ENCODE results near the gene CEP76. TPM values are rescaled to one million over a fixed set of nuclear protein-coding genes. Genes with fewer than 3 reads are reported as not detected.

The CEP76 gene
- total RNA-seq, 1 donor from 2014 or later, result 9.5 TPM

DNA sequence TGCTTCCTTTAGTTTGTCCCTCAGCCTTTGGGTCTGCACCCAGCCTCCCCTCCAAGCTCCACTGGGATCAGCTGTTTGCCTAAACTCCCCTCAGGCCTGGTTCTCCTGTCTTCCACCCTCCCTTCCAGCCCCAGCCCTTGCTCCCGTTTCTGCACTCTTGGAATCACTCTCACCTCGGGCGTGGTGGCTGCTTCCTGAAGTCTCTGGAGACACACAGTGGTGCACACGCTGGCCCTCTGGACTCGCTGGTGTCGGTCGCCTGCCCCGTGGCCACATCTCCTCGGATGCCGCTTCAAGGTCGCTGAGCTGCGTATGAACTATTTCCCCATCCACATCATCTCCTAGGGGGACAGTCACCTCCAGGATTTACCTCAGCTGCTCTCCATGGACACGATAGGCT is 46.6 kb upstream of the CEP76 start:
- H3K4me2 ChIP-seq (ENCODE audit: low read length), result no peak overlapping the region
- Mint-ChIP-seq H3K27me3 (ENCODE audit: low read depth, unreplicated experiment) (no peaks in the 10 kb centered on the region), H3K4me3 (ENCODE audit: unreplicated experiment) (no peak overlapping the region), H3K27ac (ENCODE audit: unreplicated experiment) (peak overlapping the region; percentile 69), H3K4me1 (ENCODE audit: low read depth, unreplicated experiment) (peaks cover 19% of the 10 kb centered on the region), H3K9me3 (ENCODE audit: unreplicated experiment) (peaks cover 2% of the 10 kb centered on the region), H3K36me3 (ENCODE audit: low read depth, unreplicated experiment) (no peaks in the 10 kb centered on the region)
- no peak overlapping the region for H3K4me3 ChIP-seq (ENCODE audit: insufficient read depth, low read depth, low read length)
- H2AFZ ChIP-seq (ENCODE audit: low read depth, low read length), result no peak overlapping the region
- no peaks in the 10 kb centered on the region for H3K79me2 ChIP-seq (ENCODE audit: insufficient read depth, low read length)
- H3K9ac ChIP-seq (ENCODE audit: low read length), result no peak overlapping the region
- no peaks in the 10 kb centered on the region for H3K4me1 ChIP-seq (ENCODE audit: insufficient read depth, low read length)
- no peaks in the 10 kb centered on the region for H4K20me1 ChIP-seq (ENCODE audit: insufficient read depth, low read length)
- H3K27ac ChIP-seq (ENCODE audit: low read depth, low read length), result no peak overlapping the region
- no peak for FAIRE-seq
- no peaks in the 10 kb centered on the region for H3K36me3 ChIP-seq (ENCODE audit: insufficient read depth, low read length)
- DNase-seq (ENCODE audit: low read depth), result no peak
- no peaks in the 10 kb centered on the region for H3K27me3 ChIP-seq (ENCODE audit: insufficient read depth, low read length)
- TF ChIP-seq CTCF (IDR thresholded peaks at IDR 0.05; ENCODE audit: insufficient read depth, low read depth, low read length) (no peak), EZH2 (IDR thresholded peaks at IDR 0.05; ENCODE audit: insufficient read depth, low read length) (no peak)
- H3K9me3 ChIP-seq (ENCODE audit: insufficient read depth, low read depth, low read length), result no peaks in the 10 kb centered on the region

- no peaks in the 10 kb centered on the region for H3K4me1 ChIP-seq (ENCODE audit: insufficient read depth, low read length)
- Mint-ChIP-seq H3K27ac (ENCODE audit: unreplicated experiment) (no peak overlapping the region), H3K4me3 (ENCODE audit: unreplicated experiment) (no peak overlapping the region), H3K27me3 (ENCODE audit: low read depth, unreplicated experiment) (no peaks in the 10 kb centered on the region), H3K36me3 (ENCODE audit: low read depth, unreplicated experiment) (no peaks in the 10 kb centered on the region), H3K9me3 (ENCODE audit: unreplicated experiment) (peaks cover 2% of the 10 kb centered on the region), H3K4me1 (ENCODE audit: low read depth, unreplicated experiment) (peaks cover 19% of the 10 kb centered on the region)
- H3K36me3 ChIP-seq (ENCODE audit: insufficient read depth, low read length), result no peaks in the 10 kb centered on the region
- no peak overlapping the region for H2AFZ ChIP-seq (ENCODE audit: low read depth, low read length)
- no peak for DNase-seq (ENCODE audit: low read depth)
- H3K27ac ChIP-seq (ENCODE audit: low read depth, low read length), result no peak overlapping the region
- H3K79me2 ChIP-seq (ENCODE audit: insufficient read depth, low read length), result no peaks in the 10 kb centered on the region
- H3K4me3 ChIP-seq (ENCODE audit: insufficient read depth, low read depth, low read length), result no peak overlapping the region
- no peak overlapping the region for H3K9ac ChIP-seq (ENCODE audit: low read length)
- H3K27me3 ChIP-seq (ENCODE audit: insufficient read depth, low read length), result no peaks in the 10 kb centered on the region
- no peaks in the 10 kb centered on the region for H4K20me1 ChIP-seq (ENCODE audit: insufficient read depth, low read length)
- no peaks in the 10 kb centered on the region for H3K9me3 ChIP-seq (ENCODE audit: insufficient read depth, low read depth, low read length)
- TF ChIP-seq EZH2 (IDR thresholded peaks at IDR 0.05; ENCODE audit: insufficient read depth, low read length) (no peak), CTCF (IDR thresholded peaks at IDR 0.05; ENCODE audit: insufficient read depth, low read depth, low read length) (no peak)
- no peak for FAIRE-seq
- no peak overlapping the region for H3K4me2 ChIP-seq (ENCODE audit: low read length)
These were observed 46.1 kb upstream of the CEP76 start for GRCh38 chr18:12748671-12749070.

- Histone ChIP-seq H3K36me3 (ENCODE audit: insufficient read depth, low read length) (no peaks in the 10 kb centered on the region), H3K9me3 (ENCODE audit: insufficient read depth, low read depth, low read length) (no peaks in the 10 kb centered on the region), H3K79me2 (ENCODE audit: insufficient read depth, low read length) (no peaks in the 10 kb centered on the region), H3K4me2 (ENCODE audit: low read length) (no peak overlapping the region), H3K4me3 (ENCODE audit: insufficient read depth, low read depth, low read length) (no peak overlapping the region), H4K20me1 (ENCODE audit: insufficient read depth, low read length) (no peaks in the 10 kb centered on the region), H2AFZ (ENCODE audit: low read depth, low read length) (no peak overlapping the region), H3K4me1 (ENCODE audit: insufficient read depth, low read length) (no peaks in the 10 kb centered on the region), H3K9ac (ENCODE audit: low read length) (no peak overlapping the region), H3K27ac (ENCODE audit: low read depth, low read length) (no peak overlapping the region), H3K27me3 (ENCODE audit: insufficient read depth, low read length) (no peaks in the 10 kb centered on the region)
- Mint-ChIP-seq H3K27ac (ENCODE audit: unreplicated experiment) (peak overlapping the region; percentile 56), H3K4me3 (ENCODE audit: unreplicated experiment) (no peak overlapping the region), H3K27me3 (ENCODE audit: low read depth, unreplicated experiment) (no peaks in the 10 kb centered on the region), H3K36me3 (ENCODE audit: low read depth, unreplicated experiment) (no peaks in the 10 kb centered on the region), H3K4me1 (ENCODE audit: low read depth, unreplicated experiment) (peaks cover 19% of the 10 kb centered on the region), H3K9me3 (ENCODE audit: unreplicated experiment) (peaks cover 2% of the 10 kb centered on the region)
- DNase-seq (ENCODE audit: low read depth) (peak; percentile 42), FAIRE-seq (no peak)
- TF ChIP-seq CTCF (IDR thresholded peaks at IDR 0.05; ENCODE audit: insufficient read depth, low read depth, low read length) (no peak), EZH2 (IDR thresholded peaks at IDR 0.05; ENCODE audit: insufficient read depth, low read length) (no peak)
These were observed 45.2 kb upstream of the CEP76 start for GRCh38 chr18:12747530-12748315.
